ENCODE data around the gene NGF.

The NGF gene

DNA sequence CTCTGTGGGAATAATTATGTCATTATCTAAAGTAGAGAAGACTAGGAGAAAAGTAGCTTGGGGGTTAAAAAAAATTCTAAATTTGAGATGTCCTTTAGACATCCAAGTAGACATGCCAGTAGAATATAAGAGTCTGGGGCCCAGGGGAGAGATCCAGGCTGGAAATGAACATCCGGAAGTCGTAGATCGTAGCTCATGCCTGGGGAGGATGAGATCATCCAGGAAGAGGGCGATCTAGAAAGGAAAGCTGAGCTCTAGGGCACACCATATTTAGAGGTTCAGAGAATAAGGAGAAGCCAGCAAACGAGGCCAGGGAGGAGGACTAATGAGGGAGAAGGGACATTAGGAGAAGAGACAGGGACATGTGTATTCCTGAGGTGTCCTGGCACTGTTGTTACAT lies 12.2 kb downstream of the NGF start:
- TF ChIP-seq, protein P1, sequence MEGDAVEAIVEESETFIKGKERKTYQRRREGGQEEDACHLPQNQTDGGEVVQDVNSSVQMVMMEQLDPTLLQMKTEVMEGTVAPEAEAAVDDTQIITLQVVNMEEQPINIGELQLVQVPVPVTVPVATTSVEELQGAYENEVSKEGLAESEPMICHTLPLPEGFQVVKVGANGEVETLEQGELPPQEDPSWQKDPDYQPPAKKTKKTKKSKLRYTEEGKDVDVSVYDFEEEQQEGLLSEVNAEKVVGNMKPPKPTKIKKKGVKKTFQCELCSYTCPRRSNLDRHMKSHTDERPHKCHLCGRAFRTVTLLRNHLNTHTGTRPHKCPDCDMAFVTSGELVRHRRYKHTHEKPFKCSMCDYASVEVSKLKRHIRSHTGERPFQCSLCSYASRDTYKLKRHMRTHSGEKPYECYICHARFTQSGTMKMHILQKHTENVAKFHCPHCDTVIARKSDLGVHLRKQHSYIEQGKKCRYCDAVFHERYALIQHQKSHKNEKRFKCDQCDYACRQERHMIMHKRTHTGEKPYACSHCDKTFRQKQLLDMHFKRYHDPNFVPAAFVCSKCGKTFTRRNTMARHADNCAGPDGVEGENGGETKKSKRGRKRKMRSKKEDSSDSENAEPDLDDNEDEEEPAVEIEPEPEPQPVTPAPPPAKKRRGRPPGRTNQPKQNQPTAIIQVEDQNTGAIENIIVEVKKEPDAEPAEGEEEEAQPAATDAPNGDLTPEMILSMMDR (IDR thresholded peaks at IDR 0.05), result no peak
- no peak for TF ChIP-seq ZFX (IDR thresholded peaks at IDR 0.05; ENCODE audit: borderline replicate concordance)
- no peak overlapping the region for H3K27ac ChIP-seq

DNA sequence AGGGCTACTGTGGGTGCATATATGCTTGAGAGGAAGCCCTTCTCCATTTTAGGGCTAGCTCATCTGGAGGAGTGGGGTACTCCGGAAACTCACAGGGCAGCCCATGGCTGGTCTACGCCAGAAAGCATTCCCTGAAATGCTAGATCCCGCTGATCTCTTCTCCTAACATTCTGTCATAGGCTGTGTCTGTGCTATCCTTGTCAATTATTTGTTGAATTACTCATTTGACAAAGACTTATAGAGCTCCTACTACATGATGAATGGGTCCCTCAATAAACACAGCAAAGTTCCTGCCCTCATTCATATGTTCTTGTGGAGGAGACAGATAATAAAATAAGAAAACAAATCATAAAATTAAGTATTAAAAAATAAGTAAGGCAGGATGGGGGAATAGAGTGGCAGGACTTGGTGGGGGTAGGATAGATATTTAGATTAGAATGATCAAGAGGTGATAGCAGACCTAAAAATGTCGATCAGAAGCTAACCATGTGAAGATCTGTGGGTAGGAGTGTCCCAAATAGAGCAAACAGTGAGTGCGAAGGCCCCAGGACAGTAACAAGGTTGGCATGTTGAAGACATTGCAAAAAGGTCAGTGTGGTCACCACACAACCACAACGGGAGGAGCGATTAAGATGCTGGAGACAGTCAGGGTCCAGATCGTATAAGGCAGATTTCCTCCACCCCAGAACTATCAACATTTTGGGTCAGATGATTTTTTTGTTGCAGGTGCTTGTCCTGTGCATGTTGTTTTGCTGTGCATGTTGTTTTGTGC lies 13.2 kb downstream of the NGF start:
- TF ChIP-seq, protein P1 (IDR thresholded peaks at IDR 0.05), result no peak
- TF ChIP-seq ZFX (IDR thresholded peaks at IDR 0.05; ENCODE audit: borderline replicate concordance), result no peak
- H3K27ac ChIP-seq, result no peak overlapping the region

DNA sequence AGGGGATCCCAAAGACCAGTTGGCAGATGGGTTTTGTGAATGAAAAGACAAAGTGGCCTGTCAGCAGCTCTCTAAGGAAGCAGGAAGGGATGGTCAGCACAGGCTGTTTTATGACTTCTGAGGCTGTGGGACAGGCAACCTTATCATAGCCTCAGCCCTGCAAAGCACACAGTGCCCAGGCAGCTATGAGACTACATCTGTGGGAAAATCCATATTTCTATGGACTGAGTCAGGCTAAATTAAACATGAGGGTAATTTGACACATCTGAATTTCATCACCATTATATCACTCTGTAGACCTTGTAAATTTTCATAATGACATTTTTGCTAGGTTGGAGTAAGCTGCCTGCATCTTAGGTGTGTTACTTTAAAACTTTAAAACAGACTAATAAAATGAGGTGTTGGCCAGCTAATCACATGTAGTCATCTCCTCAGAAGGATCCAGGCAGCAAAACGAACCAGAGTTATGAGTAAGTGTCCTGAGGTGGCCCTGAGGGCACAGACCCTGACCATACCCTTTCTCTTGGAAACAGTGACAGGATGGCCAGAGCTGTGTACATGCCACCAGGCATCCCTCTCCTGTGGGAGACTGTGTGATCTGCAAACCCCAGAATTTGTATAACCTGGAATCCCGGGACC lies 14.6 kb downstream of the NGF start:
- TF ChIP-seq ZFX (IDR thresholded peaks at IDR 0.05; ENCODE audit: borderline replicate concordance), result no peak
- TF ChIP-seq, protein P1 (IDR thresholded peaks at IDR 0.05), result no peak
- no peak overlapping the region for H3K27ac ChIP-seq

DNA sequence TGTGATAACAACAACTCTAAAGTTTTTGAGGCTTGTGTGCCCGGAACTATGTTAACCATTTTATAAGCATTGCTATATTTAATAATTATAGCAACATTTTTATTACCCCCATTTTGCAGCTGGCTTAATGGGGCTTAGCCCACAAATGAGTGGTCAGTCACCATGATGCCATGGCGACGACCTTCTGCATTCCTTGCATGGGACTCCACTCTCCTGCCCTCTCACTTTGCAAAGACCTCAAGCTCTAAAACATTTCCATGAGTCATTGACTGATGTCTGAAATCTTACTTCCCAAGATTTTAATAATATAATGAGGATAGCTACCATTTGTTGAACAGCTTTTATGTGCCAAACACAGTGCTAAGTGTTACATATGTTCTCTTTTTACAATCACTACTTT lies 15.4 kb downstream of the NGF start:
- H3K27ac ChIP-seq, result no peak overlapping the region
- TF ChIP-seq ZFX (IDR thresholded peaks at IDR 0.05; ENCODE audit: borderline replicate concordance), result no peak
- TF ChIP-seq, protein P1 (IDR thresholded peaks at IDR 0.05), result no peak

DNA sequence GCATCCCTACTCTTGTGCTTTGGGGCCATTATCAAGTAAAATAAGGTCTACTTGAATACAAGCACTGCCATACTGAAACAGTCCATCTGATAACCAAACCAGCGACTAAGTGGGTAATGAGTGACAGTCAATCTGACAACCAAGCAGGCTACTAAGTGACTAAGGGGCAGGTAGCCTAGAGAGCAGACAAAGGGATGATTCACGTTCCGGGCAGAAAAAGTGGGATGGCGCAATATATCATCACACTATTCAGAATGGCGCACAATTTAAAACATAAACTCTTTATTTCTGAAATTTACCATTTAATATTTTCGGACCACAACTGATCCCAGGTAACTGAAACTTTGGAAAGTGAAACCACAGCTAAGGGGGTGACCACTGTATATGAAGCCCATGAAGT lies 17.7 kb downstream of the NGF start:
- TF ChIP-seq, protein P1 (IDR thresholded peaks at IDR 0.05), result no peak
- TF ChIP-seq ZFX (IDR thresholded peaks at IDR 0.05; ENCODE audit: borderline replicate concordance), result no peak
- H3K27ac ChIP-seq, result no peak overlapping the region

DNA sequence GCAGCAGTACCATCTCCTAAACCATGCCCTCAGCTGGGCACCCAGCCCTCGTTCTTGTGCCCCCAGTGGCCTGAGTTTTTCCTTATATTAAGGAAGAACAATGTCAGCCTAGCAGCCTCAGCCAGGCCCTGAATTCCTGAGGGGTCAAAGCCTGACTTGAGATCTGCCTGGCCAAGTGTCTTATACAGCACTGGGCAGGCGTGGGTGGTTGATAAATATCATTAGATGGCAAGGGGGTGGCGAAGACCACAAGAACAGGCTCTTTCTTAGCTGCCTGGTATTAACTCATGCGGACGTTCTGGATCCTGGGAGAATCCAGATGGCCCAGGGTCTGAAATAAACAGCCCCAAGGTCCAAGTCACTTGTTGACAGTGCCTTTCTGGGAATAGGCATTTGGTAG lies 18.3 kb downstream of the NGF start:
- no peak for TF ChIP-seq ZFX (IDR thresholded peaks at IDR 0.05; ENCODE audit: borderline replicate concordance)
- TF ChIP-seq, protein P1 (IDR thresholded peaks at IDR 0.05), result no peak
- H3K27ac ChIP-seq, result no peak overlapping the region

Data from 22Rv1 (cell line).